GM19193 (cell line): ENCODE results near the gene KRTAP4-9.
"Not testable (repeated sequence)": the region's sequence is repeated elsewhere in the genome, so short reads cannot be mapped to it uniquely, and the experiment has no call there.

Experiments
- POLR2A ChIP-seq: IDR thresholded peaks from 4 replicates; pipeline ENCODE4 v1.6.1; 2011; ENCODE audit not compliant: insufficient read depth, insufficient read length; ENCODE audit errors: extremely low read depth

The KRTAP4-9 gene

GRCh38 chr17:41084100-41084856 is 20.9 kb upstream of the KRTAP4-9 start, which contains the start of gene KRTAP4-7:
TSS of gene KRTAP4-7 (plus strand) at chr17:41084150. CDS start at chr17:41084207, 57 bp downstream.
- TF ChIP-seq POLR2A, result not testable (repeated sequence)

GRCh38 chr17:41096055-41096454 is 9.1 kb upstream of the KRTAP4-9 start:
- no peak for TF ChIP-seq POLR2A

- no peak for TF ChIP-seq POLR2A
These were observed 7.1 kb upstream of the KRTAP4-9 start, which contains the start of gene KRTAP4-8 for GRCh38 chr17:41098042-41098441. TSS of gene KRTAP4-8 (minus strand) at chr17:41098142. CDS start at chr17:41098084, 58 bp downstream.

GRCh38 chr17:41098481-41098880 is 6.7 kb upstream of the KRTAP4-9 start:
- TF ChIP-seq POLR2A, result no peak

GRCh38 chr17:41101586-41102259 is 3.5 kb upstream of the KRTAP4-9 start, which contains the start of gene KRTAP4-16:
TSS of gene KRTAP4-16 (minus strand) at chr17:41102209. CDS start at chr17:41102209, 0 bp downstream.
- no peak for TF ChIP-seq POLR2A

- no peak for TF ChIP-seq POLR2A
These were observed 1.3 kb upstream of the KRTAP4-9 start for GRCh38 chr17:41103896-41104295.

GRCh38 chr17:41107941-41108450 is 2.8 kb downstream of the KRTAP4-9 start:
- no peak for TF ChIP-seq POLR2A

GRCh38 chr17:41111151-41111885 is 6.1 kb downstream of the KRTAP4-9 start:
- TF ChIP-seq POLR2A, result no peak

GRCh38 chr17:41116297-41116696 is 11.1 kb downstream of the KRTAP4-9 start:
- no peak for TF ChIP-seq POLR2A

GRCh38 chr17:41117846-41118386 is 12.7 kb downstream of the KRTAP4-9 start, which contains the start of gene KRTAP4-11:
TSS of gene KRTAP4-11 (minus strand) at chr17:41118373. CDS start at chr17:41118315, 58 bp downstream.
- TF ChIP-seq POLR2A, result not testable (repeated sequence)

- TF ChIP-seq POLR2A, result no peak
These were observed 13.5 kb downstream of the KRTAP4-9 start for GRCh38 chr17:41118721-41119120.

GRCh38 chr17:41121742-41122141 is 16.6 kb downstream of the KRTAP4-9 start:
- TF ChIP-seq POLR2A, result no peak

- TF ChIP-seq POLR2A, result not testable (repeated sequence)
These were observed 18.8 kb downstream of the KRTAP4-9 start, which contains the start of gene KRTAP4-12 for GRCh38 chr17:41123991-41124371. TSS of gene KRTAP4-12 (minus strand) at chr17:41124182. CDS start at chr17:41124122, 60 bp downstream.

- no peak for TF ChIP-seq POLR2A
These were observed 19.9 kb downstream of the KRTAP4-9 start for GRCh38 chr17:41125064-41125463.
